ENCODE data around the gene SEMA3G. TPM values are rescaled to one million over a fixed set of nuclear protein-coding genes. Genes with fewer than 3 reads are reported as not detected.
A peak's percentile ranks its signal among the peaks of the same experiment; 100 is the strongest.

The SEMA3G gene
- total RNA-seq, 1 donor from 2014 or later: 8.3 TPM

DNA sequence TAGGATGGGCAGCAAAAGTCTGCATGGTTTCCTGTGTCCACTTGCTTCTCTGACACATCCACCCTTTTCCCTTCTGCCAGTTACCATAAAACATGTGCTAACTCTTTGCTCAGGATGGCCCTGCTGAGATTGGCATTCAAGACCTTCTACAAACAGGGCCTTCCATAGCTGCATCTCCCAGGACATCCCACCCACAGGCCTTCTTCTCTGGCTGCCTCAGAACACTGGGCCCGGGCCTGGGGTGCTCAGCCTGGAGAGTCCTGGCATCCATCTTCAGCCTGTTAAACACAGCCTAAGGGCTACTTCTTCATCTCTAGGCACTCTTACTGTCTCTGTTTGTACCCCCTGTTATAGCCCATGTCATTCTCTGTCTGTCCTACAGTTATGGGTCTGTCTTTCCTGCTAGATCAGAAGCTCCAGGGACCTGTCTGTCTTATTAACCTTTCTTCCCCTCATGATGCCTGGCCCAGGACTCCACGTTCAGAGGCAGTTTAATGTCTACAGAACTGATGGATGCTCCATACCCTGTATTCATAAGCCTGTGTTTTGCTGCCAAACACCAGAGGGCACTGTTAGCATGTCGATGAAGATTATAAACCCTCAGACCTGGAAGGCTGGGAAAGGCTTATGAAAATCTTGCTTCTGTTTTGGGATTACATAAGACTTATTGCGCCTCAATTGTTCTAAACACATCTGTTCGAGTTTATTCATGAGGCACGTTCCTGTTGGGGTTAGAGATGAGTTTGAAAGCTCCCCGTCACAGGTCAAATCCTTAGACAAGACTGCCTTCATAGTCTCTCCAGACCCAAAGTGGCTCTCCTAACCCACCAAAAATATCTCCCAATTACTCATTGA, 16.5 kb downstream of the SEMA3G start:
- Histone ChIP-seq H3K4me3 (no peak overlapping the region), H3K27me3 (no peaks in the 10 kb centered on the region), H3K36me3 (no peaks in the 10 kb centered on the region), H3K27ac (no peak overlapping the region), H3K9me3 (no peaks in the 10 kb centered on the region), H3K4me1 (peaks cover 20% of the 10 kb centered on the region)
- TF ChIP-seq POLR2A (IDR thresholded peaks at IDR 0.05) (no peak), POLR2AphosphoS5 (IDR thresholded peaks at IDR 0.05; ENCODE audit: insufficient read depth in 1 of 2, low read depth in 1 of 2) (peak in 1 of 2 donors; percentile 72)
- TF ChIP-seq, protein P1, sequence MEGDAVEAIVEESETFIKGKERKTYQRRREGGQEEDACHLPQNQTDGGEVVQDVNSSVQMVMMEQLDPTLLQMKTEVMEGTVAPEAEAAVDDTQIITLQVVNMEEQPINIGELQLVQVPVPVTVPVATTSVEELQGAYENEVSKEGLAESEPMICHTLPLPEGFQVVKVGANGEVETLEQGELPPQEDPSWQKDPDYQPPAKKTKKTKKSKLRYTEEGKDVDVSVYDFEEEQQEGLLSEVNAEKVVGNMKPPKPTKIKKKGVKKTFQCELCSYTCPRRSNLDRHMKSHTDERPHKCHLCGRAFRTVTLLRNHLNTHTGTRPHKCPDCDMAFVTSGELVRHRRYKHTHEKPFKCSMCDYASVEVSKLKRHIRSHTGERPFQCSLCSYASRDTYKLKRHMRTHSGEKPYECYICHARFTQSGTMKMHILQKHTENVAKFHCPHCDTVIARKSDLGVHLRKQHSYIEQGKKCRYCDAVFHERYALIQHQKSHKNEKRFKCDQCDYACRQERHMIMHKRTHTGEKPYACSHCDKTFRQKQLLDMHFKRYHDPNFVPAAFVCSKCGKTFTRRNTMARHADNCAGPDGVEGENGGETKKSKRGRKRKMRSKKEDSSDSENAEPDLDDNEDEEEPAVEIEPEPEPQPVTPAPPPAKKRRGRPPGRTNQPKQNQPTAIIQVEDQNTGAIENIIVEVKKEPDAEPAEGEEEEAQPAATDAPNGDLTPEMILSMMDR (IDR thresholded peaks at IDR 0.05): peak; percentile 53 to 82 (median 69)
- intact Hi-C loops (cut with DNase I): loop anchor here (2.0 to 10.0 kb wide), 2 partner anchors 16 to 96 kb away; partner anchors contain the start of gene SEMA3G
- DNase-seq (ENCODE audit: extremely low spot score in 2 of 2): no peak

DNA sequence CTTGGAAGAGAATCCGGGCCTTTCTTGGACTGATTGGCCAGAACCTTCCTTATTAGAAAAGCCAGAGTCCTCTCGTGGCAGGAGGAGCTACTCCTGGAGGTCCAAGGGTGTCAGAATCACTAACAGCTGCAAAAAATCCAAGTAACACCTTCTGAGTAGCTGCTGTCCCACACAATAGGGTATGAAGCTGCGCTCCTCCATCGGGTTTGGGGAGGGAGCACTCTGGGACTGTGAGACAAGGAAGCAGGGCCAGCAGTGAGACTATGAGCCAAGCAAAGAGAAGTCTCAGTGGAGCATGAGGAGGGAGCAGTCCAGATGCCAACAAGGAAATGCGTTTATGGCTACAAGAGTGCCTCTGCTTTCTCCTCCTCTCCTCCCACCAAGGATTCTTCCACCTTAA, 21.7 kb downstream of the SEMA3G start:
- no peak for DNase-seq (ENCODE audit: extremely low spot score in 2 of 2)
- H3K9me3 ChIP-seq: no peaks in the 10 kb centered on the region
- no peaks in the 10 kb centered on the region for H3K36me3 ChIP-seq
- no peaks in the 10 kb centered on the region for H3K4me1 ChIP-seq
- no peak overlapping the region for H3K4me3 ChIP-seq
- H3K27ac ChIP-seq: no peak overlapping the region
- intact Hi-C loops (cut with DNase I): loop anchor here (10.0 kb wide), 1 partner anchor 102 kb away; no protein-coding TSS in a partner anchor
- TF ChIP-seq POLR2AphosphoS5 (IDR thresholded peaks at IDR 0.05; ENCODE audit: insufficient read depth in 1 of 2, low read depth in 1 of 2) (no peak), POLR2A (IDR thresholded peaks at IDR 0.05) (no peak)
- TF ChIP-seq, protein P1 (IDR thresholded peaks at IDR 0.05): no peak
- no peaks in the 10 kb centered on the region for H3K27me3 ChIP-seq

DNA sequence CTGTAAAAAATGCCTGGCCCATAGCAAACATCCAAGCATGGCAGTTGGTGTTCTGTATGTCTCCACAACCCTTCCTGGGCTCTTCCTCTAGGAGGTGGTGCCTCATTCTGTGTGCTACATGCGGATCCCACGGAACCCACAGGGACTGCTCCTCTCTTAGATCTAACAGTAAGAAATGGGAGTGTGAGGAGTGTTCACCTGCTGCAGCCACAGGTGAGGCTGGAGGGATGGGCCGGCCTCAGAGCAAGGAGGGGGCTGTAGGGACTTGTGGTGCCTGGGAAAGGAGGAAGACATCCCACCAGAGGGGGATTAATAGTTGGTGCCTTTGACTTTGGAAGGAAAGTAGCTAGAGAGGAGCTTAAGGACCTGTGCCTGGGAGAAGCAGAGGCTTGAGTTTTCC, 22.2 kb downstream of the SEMA3G start:
- DNase-seq (ENCODE audit: extremely low spot score in 2 of 2): no peak

DNA sequence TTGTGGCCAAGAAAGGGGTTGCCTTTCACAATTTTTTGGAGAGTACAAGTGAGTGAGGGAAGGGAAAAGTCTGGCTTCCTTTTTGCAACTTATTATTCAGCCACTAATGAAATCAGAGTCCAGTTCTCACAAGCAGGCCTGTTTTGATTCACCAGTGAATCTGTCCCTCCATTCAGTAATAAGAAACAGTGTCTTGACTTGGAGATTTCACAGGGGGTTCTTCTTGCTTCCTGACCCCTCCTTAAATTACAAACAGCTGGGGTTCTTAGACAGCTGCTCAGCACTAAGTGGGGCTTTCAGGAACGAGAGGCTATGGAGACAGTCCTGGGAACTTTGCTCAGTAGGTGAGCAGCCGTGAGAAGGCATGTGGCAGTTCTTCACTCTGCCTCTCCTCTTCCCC, 24.5 kb downstream of the SEMA3G start:
- intact Hi-C loops (cut with DNase I): loop anchor here (10.0 kb wide), 1 partner anchor 104 kb away; no protein-coding TSS in a partner anchor
- Histone ChIP-seq H3K27me3 (no peaks in the 10 kb centered on the region), H3K4me1 (no peaks in the 10 kb centered on the region), H3K9me3 (no peaks in the 10 kb centered on the region), H3K27ac (no peak overlapping the region), H3K36me3 (no peaks in the 10 kb centered on the region), H3K4me3 (no peak overlapping the region)
- TF ChIP-seq POLR2A (IDR thresholded peaks at IDR 0.05): no peak
- no peak for DNase-seq (ENCODE audit: extremely low spot score in 2 of 2)

More for the DNA sequence above, 22.2 kb downstream of the SEMA3G start:
- H3K4me1 ChIP-seq: no peaks in the 10 kb centered on the region
- no peak for TF ChIP-seq POLR2AphosphoS5 (IDR thresholded peaks at IDR 0.05; ENCODE audit: insufficient read depth in 1 of 2, low read depth in 1 of 2)
- TF ChIP-seq, protein P1 (IDR thresholded peaks at IDR 0.05): no peak
- TF ChIP-seq POLR2A (IDR thresholded peaks at IDR 0.05): no peak
- no peak overlapping the region for H3K4me3 ChIP-seq
- H3K27ac ChIP-seq: no peak overlapping the region
- H3K27me3 ChIP-seq: no peaks in the 10 kb centered on the region
- no peaks in the 10 kb centered on the region for H3K9me3 ChIP-seq
- intact Hi-C loops (cut with DNase I): loop anchor here (10.0 kb wide), 1 partner anchor 102 kb away; no protein-coding TSS in a partner anchor
- H3K36me3 ChIP-seq: no peaks in the 10 kb centered on the region

DNA sequence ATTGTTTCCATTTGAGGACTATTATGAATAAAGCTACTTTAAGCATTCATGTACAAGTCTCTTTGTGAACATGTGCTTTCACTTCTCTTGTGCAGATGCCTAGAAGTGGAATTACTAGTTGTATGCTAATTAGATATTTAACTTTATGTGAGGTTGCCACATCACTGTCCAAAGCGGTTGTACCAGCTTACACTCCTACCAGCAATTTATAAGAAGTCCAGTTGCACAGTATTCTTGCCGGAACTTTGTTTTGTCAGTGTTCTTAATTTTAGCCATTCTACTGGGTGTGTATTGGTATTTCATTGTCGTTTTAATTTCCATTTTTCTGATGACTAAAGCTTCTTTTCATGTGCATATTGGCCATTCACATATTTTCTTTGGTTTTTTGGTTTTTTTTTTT, 29.1 kb downstream of the SEMA3G start:
- no peaks in the 10 kb centered on the region for H3K27me3 ChIP-seq
- no peaks in the 10 kb centered on the region for H3K36me3 ChIP-seq
- H3K4me3 ChIP-seq: no peak overlapping the region
- no peak overlapping the region for H3K27ac ChIP-seq
- H3K4me1 ChIP-seq: peaks cover 26% of the 10 kb centered on the region
- H3K9me3 ChIP-seq: no peaks in the 10 kb centered on the region
- TF ChIP-seq, protein P1 (IDR thresholded peaks at IDR 0.05): no peak
- TF ChIP-seq POLR2AphosphoS5 (IDR thresholded peaks at IDR 0.05; ENCODE audit: insufficient read depth in 1 of 2, low read depth in 1 of 2) (no peak), POLR2A (IDR thresholded peaks at IDR 0.05) (no peak)
- intact Hi-C loops (cut with DNase I): no loop called here
- DNase-seq (ENCODE audit: extremely low spot score in 2 of 2): no peak
